ENCODE results near the gene RCOR2. TPM values are rescaled to one million over a fixed set of nuclear protein-coding genes. Genes with fewer than 3 reads are reported as not detected.

The RCOR2 gene
- total and polyA plus RNA-seq, 2 of the 13 experiments (the other 11 are each of a cell fraction or from before 2014, with no cell fraction given), result 8.3 to 8.5 TPM

DNA sequence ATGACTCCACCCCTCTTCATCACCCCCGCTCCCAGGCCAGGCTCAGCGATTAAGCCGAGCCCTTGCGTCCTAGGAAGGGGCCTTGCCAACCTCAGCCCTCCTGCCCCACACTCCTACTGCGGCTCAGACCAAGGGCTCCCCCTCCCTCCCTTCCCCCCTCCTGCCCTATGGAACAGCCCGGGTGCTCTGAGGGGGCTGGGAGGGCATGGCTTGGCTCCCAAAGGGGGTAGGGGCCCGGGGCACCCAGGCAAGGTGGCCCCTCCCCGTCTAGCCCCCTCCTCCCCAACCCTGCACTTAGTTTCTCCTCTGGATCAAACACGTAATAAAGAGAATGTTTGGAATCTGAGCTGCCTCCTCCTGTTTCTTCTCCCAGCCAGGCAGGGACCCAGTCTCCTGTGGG is 6.3 kb downstream of the RCOR2 start (continued):
- TF ChIP-seq, protein P1, sequence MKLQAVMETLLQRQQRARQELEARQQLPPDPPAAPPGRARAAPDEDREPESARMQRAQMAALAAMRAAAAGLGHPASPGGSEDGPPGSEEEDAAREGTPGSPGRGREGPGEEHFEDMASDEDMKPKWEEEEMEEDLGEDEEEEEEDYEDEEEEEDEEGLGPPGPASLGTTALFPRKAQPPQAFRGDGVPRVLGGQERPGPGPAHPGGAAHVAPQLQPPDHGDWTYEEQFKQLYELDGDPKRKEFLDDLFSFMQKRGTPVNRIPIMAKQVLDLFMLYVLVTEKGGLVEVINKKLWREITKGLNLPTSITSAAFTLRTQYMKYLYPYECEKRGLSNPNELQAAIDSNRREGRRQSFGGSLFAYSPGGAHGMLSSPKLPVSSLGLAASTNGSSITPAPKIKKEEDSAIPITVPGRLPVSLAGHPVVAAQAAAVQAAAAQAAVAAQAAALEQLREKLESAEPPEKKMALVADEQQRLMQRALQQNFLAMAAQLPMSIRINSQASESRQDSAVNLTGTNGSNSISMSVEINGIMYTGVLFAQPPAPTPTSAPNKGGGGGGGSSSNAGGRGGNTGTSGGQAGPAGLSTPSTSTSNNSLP (IDR thresholded peaks at IDR 0.05; ENCODE audit: low read depth, low read length), result no peak

DNA sequence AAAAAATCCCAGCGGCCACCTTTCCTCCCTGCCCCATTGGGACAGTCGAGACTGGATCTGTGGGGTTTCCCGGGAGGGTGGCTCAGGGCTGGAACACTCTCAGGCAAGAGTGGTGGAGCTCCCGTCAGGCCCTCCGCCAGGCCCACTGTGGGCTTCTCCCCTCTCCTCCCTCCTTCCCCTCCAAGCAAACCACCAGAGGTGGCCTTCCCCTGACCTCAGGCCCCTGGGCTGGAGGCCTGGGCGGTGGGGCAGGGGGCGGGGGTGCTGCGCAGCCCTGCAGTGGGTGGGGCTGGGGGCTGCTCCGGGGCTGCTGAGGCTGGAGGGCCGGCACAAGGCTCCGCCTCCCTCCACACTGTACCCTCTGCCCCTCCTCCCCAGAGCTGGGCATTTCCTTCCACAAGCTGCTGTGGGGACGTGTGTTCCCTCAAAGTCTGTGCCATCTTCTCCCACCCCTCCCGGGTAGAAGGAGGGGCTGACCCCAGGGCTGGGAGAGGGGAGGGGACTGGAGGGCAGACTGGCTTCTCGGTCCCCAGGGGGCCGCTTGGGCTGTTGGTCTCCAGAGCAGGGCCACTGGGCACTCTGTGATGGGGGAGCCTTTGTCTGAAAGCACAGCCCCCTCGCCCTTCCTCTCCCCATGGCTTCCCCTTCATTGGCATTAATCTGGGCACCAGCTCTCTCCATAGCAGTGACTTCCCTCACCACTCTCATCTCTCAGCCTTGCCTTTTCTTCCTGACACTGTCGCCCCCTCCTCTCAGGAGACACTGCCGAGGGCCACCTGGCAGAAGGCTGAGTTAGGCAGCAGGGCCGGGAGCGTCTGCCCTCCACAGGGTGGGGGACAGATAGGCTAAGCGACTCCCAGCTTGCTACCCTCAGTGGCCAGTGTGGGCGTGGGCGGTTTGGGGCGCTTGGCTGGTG is 7.1 kb downstream of the RCOR2 start:
- in situ Hi-C loops (cut with HindIII; ENCODE audit: extremely low pct_ligation_motif_present, low pct_unique_long_range_greater_than_20kb), result loop anchor here (10.0 kb wide), 1 partner anchor 145 kb away; the partner anchor contains the start of gene ZFTA
- POLR2A ChIA-PET, result interaction anchor here (0.7 kb wide), 1 partner anchor 56 kb away, joined by 3 read pairs; no protein-coding TSS in a partner anchor
- FAIRE-seq, result no peak

More for the DNA sequence above, 7.1 kb downstream of the RCOR2 start:
- H3K4me3 ChIP-seq (replicated peaks in 1 of 3; ENCODE audit: insufficient read depth in 1 of 3, low read depth in 2 of 3, low read length in 3 of 3), result no peak overlapping the region
- WGBS (ENCODE audit: low lambda C conversion rate), result 96% methylated on average over 14 of the region's 24 CpGs
- no peaks in the 10 kb centered on the region for H3K79me2 ChIP-seq (ENCODE audit: insufficient read depth, low read length)
- no peak overlapping the region for H3K4me2 ChIP-seq (ENCODE audit: low read depth, low read length)
- H3K27me3 ChIP-seq (ENCODE audit: control insufficient read depth in 1 of 2, insufficient read depth in 2 of 2, low read length in 2 of 2), result no peaks in the 10 kb centered on the region; a peak in 1 of 5 replicates
- H3K4me1 ChIP-seq (ENCODE audit: insufficient read depth, low read length), result no peaks in the 10 kb centered on the region
- no peak overlapping the region for H3K9ac ChIP-seq (ENCODE audit: insufficient read depth, low read depth, low read length)
- no peaks in the 10 kb centered on the region for H3K9me3 ChIP-seq (ENCODE audit: low read length)
- no peaks in the 10 kb centered on the region for H4K20me1 ChIP-seq (ENCODE audit: insufficient read depth, low read length)
- CTCF ChIA-PET (ENCODE audit: low intra/inter-chr PET ratio, low total read pairs), result no interaction called here
- no peak overlapping the region for H3K27ac ChIP-seq (ENCODE audit: extremely low read length, insufficient read depth, low read length)
- BruUV-seq (replicated peaks), result no TSS peak
- ATAC-seq (no peak; the same call in 2 of the 3 replicates), DNase-seq (ENCODE audit: low spot score) (no peak)
- peaks cover 7 to 17% of the 10 kb centered on the region in 2 experiments; a peak in 3 of 5 replicates for H3K36me3 ChIP-seq (replicated peaks in 1 of 2; ENCODE audit: control insufficient read depth in 1 of 2, insufficient read depth in 2 of 2, low read length in 2 of 2)
- TF ChIP-seq ZNF432 (CRISPR knock-in tag; IDR thresholded peaks at IDR 0.05; ENCODE audit: borderline replicate concordance) (no peak), AGO1 (IDR thresholded peaks at IDR 0.05; ENCODE audit: low read depth, low read length, poor library complexity, severe bottlenecking) (peak; percentile 48), ZNF768 (CRISPR knock-in tag; IDR thresholded peaks at IDR 0.05) (no peak), AGO2 (optimal IDR thresholded peaks at IDR 0.05; ENCODE audit: low read depth, low read length) (peak; percentile 68), RBM22 (optimal IDR thresholded peaks at IDR 0.05; ENCODE audit: low read length) (peak; percentile 90)
- intact Hi-C loops (cut with micrococcal nuclease; ENCODE audit: unreplicated experiment), result loop anchor here (10.0 kb wide), 1 partner anchor 145 kb away; the partner anchor contains the start of gene ZFTA
- no peak overlapping the region for H2AFZ ChIP-seq (ENCODE audit: low read length)

All from HepG2 (cell line).